Measurements from ENCODE around the gene PERCC1.

Gene PERCC1

GRCh38 chr16:1392826-1393225 is 38.1 kb upstream of the PERCC1 start:
- no peak for TF ChIP-seq CTCF (IDR thresholded peaks at IDR 0.05; ENCODE audit: low read depth, low read length)
- H3K4me3 ChIP-seq (ENCODE audit: low read depth, low read length) = no peak overlapping the region

GRCh38 chr16:1393613-1394176 is 37.2 kb upstream of the PERCC1 start:
- TF ChIP-seq CTCF (IDR thresholded peaks at IDR 0.05; ENCODE audit: low read depth, low read length) = no peak
- no peak overlapping the region for H3K4me3 ChIP-seq (ENCODE audit: low read depth, low read length)

GRCh38 chr16:1394367-1394951 is 36.4 kb upstream of the PERCC1 start:
- no peak for TF ChIP-seq CTCF (IDR thresholded peaks at IDR 0.05; ENCODE audit: low read depth, low read length)
- no peak overlapping the region for H3K4me3 ChIP-seq (ENCODE audit: low read depth, low read length)

- no peak for TF ChIP-seq CTCF (IDR thresholded peaks at IDR 0.05; ENCODE audit: low read depth, low read length)
- no peak overlapping the region for H3K4me3 ChIP-seq (ENCODE audit: low read depth, low read length)
Observed at GRCh38 chr16:1395444-1396031, 35.3 kb upstream of the PERCC1 start.

GRCh38 chr16:1397779-1398178 is 33.1 kb upstream of the PERCC1 start:
- TF ChIP-seq CTCF (IDR thresholded peaks at IDR 0.05; ENCODE audit: low read depth, low read length) = no peak

GRCh38 chr16:1398351-1398750 is 32.5 kb upstream of the PERCC1 start:
- no peak overlapping the region for H3K4me3 ChIP-seq (ENCODE audit: low read depth, low read length)
- no peak for TF ChIP-seq CTCF (IDR thresholded peaks at IDR 0.05; ENCODE audit: low read depth, low read length)

More at GRCh38 chr16:1397779-1398178, 33.1 kb upstream of the PERCC1 start:
- H3K4me3 ChIP-seq (ENCODE audit: low read depth, low read length) = no peak overlapping the region

GRCh38 chr16:1398826-1399581 is 31.9 kb upstream of the PERCC1 start:
- no peak for TF ChIP-seq CTCF (IDR thresholded peaks at IDR 0.05; ENCODE audit: low read depth, low read length)
- H3K4me3 ChIP-seq (ENCODE audit: low read depth, low read length) = no peak overlapping the region

Data from WI38 (cell line).